Stimulated activated CD8-positive, alpha-beta memory T cell treated with anti-CD3 and anti-CD28 coated beads, Interleukin-4, amount 100 ng/mL, for 1 hour (primary cell): ENCODE data around the gene SLC9A2.

ENCODE experiments used
- DNase-seq, 2 donors: peaks; one replicate each; pipeline ENCODE4 v3.0.0-alpha.2; 2020; ENCODE audit warnings: low read depth in 2 of 2, low spot score in 1 of 2

The SLC9A2 gene

DNA sequence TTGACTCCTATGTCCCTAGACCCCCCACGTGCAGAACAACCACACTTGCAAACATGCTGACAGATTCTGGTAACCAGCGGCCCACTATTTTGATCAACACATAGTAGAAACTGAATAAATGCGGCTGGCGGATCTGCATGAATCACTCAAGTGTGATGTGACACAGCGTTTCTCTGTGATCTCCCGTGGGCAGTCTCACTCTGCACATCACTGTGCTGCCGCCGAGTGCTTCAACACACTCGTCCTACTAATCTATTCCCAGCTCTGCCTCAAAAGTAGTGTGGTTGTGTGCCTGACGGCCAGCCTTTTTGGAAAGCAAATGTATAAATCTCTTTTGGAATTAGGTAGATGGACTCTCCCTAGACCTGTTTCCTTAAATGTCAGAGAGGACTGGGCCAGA is 105.2 kb downstream of the SLC9A2 start:
- DNase-seq, result no peak

DNA sequence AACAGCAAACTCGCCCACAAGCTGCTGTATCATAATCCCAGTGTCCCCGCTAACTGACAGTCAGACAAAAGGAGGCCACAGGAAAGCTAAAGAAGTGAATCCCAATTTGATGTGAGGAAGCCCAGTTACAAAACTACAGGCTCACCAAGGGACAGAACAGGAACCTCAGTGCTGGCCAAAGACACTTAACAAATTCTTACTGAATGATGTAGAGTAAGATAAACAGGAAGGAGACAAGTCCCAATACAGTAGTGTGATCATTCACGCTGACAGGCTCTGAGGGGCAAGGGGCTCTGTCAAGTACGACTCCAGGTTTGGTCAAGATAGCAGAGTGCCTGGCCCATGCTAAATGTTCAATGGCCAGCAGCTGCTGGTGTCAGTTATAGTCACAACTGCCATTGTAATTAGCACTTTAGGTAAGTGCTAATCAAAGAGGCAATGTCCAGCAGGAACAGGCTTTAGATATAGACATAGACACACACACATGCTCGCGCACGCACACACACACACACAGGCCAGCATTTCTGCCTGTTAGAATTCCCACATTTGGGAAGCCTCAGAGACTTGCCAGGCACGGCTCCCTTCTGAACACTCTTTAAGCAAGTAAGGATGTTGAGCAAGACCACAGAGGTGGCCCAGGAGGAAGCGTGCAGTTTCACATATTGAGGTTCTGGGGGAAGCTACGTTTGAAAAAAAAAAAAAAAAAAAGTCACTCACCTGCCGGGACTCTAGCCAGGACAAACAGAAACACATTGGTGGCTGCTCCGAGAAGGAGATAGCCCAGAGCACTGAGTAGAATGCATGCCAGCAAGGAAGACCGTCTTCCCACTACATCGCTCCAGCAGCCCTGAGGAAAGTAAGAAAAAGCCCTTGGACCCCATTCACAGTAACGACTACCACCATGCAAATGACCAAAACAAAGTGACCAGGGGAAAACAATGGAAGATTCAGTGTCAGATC is 107.1 kb downstream of the SLC9A2 start:
- DNase-seq, result no peak

DNA sequence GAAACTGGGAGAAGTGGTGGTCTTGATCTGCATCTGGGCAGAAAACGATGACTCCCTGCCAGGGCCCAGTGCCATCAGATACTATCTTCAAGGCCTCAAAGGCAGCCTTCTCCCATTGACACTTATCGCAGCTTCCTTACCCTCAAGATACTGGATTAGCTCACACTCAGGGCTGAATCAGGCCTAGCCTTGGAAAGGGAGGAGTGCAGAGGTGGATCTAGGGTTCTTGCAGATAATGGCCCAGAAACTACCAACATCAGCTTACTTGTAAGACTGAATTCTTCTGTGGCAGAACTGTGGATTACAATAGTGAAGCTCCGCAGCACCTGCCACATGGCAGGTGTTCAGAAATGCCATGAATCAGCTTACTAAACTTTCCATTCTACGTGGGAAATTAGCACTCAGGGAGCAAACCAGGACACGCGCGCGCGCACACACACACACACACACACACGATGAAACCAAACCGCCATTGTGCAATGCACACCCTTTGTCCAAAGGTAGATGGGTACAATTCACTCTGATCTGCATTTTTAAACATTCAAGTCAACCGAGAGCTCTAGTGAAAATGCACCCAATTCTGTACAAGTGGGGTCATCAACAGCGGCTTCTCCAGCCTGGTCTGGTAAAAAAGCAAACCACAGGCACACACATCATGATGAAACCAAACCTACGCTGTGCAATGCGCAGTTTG is 116.2 kb downstream of the SLC9A2 start:
- DNase-seq, result no peak

DNA sequence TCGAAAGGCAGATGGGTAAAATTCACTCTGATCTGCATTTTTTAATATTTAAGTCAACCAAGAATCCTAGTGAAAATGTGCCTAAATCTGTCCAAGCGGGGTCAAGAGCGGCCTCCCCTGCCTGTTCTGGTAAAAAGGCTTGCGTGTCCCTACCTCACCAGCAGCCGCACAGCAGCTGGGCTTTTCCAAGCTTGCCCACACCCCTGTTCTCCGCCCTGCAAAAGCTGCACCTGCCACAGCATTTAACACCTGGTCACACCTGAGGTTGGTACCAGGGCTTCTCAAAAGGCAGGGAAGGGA is 116.7 kb downstream of the SLC9A2 start:
- no peak for DNase-seq

DNA sequence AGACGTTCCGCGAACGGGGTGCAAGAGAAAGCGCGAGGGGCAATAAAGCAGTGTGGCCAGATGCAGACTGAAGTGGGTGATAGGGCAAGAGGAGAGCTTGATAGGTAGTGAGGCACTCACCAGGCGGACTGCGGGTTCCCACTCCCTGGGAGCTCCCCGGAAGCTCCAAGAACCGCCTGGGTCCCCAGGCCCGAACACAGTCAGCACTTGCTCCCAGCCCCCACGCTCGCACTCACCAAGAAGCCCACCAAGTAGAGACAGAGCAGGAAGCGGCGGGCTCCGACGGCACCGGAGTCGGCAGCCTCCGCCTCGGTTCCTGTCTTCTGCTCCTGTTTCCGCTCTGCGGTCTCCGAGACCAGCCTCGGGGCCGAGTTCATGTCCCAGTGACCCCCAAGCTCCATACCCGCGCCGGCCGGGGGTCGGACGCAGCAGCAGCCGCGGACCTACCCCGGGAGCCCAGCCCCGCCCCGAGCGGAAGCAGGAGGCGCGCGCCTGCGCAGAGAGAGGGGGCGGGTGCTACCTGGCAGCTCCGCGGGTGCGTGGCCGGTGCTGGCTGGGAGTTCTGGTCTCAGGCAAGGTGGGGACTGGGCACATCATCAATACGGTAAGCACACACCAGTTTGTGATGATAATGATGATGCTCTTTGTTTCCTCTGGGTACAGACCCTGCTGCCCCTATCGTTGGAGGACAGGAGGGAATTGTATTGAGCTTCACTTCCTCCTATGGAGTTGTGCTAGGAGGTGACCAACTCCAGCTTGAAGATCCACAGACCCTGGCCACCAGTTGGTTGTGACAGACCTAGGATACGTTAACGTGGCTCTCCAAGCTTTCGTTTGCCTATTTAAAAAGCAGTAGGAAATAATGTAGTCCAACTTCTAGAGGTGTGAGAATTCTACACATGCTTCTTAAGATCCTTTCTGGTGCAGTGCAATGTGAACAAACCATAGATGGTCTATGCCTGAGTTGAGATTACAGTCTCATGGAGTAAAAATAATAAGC is 117.4 kb downstream of the SLC9A2 start:
- peak; percentile 64 to 74 for DNase-seq

DNA sequence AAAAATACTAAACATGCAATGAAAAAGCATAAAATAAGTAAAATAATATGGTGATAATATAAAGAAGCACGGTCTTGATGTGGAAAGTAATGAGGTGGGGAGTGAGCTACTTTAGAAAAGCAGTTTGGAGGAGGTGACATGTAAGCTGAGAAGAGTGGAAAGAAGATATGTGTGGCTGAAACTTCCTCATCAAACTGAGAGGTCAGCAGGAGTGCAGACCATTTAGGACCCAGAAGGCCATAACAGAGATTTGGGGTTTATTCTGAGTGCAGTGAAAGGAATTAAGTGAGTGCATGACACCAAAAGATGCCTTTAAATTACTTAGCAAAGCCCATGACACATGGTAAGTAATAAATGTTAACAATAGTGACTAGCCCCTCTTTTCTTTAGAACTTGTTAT is 118.1 kb downstream of the SLC9A2 start:
- DNase-seq, result no peak

DNA sequence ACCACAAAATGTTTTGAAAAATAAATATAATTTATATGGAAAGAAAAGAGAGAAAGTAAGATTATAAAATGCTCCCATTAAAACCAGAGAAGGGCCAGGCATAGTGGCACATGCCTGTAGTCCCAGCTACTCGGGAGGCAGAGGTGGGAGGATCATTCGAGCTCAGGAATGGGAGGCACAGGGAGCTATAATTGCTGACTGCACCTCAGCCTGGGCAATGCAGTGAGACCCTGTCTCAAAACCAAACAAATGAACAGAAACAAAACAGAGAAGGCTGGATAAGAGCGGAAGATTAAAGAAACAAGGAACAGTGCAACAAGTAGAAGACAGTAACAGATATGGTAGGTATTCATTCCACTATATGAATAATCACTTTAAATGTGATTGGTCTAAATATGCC is 123.9 kb downstream of the SLC9A2 start:
- no peak for DNase-seq

DNA sequence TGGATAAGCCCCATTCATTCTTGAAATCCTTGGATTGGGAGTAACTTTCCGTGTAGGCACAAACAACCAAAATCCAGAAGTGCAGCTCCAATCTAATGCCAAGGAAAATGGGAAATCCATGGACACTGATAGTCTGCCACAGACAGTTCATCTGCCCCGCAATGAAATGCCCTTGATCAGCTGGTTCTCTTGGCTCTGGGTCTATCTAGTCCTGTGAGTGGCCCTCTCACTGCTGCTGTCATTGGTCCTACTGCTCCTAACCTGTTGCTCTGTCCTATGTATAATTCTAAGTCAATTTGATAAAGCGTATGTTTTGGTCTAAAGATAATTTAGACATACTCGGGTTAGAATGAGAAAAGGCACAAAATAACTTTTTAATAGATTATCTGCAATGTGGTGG is 128.8 kb downstream of the SLC9A2 start:
- no peak for DNase-seq

DNA sequence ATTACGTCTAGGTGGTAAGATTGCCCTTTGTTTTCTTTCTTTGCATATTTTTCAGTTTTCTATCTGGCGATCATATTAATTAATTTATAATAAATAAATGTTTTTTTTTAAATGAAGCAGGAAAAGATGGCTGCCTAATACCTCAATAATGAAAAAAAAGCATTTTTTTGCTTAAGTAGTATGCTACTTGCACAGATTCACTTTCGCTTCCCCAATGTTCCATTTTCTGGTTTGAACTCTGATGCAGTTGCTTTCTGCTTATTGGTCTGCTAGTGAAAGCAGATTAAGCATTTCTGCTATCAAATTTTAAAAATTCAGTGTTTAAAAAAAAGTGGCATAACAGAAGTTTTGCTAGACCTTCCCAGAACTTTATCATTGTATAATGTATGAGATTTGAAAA is 130.6 kb downstream of the SLC9A2 start:
- no peak for DNase-seq

DNA sequence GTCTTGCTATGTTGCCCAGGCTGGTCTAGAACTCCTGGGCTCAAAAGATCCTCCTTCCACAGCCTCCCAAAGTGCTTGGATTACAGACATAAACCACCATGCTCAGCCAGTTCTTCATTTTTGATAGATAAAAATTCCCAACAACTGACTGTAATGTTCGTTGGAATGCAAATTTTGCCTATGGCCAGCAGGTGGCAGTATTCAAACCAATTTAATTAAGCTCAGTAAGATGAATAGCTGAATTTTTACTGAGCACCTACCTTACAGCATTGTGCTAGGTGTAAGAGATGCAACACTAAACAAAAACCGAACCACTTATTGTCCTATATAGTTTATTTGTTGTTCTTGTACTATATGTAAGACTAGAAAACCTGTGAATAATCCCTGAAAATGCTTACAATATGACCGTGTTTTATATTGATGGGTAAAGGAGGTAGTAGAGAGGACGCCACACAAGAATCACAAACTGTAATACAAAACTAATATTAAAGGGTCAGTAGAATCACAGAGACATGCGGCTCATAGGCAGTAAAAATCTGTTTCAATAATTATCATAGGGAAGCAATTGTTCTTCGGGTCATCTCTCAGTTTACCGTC is 134.3 kb downstream of the SLC9A2 start:
- peak in 1 of 2 donors; percentile 12 for DNase-seq

DNA sequence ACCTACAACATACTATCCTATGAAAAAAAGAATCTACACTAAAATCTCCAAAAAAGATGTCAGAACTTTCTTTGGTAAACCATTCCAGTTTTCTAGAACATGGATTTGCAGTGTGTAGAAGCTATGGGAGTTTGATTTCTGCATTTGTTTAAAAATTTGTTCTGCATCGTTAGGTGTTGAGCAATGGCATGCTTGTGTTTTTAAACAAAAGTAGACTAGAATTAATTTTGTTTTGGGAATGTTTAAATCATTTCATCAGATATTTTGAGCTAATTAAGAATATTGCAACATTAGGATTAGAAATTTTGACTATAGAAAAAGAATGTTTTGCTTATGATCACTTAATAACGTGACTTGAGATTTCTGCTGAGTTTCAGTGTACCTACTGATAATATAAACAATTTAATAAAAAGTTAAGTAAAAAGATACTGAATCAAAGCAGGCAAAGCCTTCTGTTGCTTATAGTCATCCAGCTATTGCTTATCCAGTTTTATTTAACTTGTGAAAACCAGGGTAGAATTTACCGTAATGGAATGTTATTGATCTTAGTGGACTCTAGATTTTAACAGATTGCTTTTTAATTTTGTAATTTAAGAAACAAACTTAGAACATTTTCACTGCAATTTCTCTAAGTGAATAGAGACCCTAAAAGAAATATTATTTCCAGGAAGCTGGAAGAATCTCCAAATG is 135.2 kb downstream of the SLC9A2 start:
- no peak for DNase-seq

DNA sequence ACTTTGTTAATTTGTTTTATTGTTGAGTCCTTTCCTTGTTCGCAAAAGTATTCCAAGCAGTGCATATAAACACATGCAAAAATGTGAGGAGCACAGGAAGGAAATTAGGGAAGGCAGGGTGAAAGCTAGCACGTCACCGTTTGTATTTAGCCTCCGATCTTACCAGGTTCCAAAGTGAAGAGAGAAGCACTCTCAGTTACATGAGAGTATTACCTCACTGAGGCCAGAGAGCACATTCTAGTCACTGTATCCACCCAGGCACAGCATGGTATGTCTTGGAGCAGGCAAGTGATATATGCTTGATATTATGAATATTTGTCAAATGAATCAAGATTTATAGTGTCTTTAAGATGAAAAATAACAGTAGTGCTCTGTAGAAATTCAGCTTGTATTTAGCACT is 135.9 kb downstream of the SLC9A2 start:
- no peak for DNase-seq

DNA sequence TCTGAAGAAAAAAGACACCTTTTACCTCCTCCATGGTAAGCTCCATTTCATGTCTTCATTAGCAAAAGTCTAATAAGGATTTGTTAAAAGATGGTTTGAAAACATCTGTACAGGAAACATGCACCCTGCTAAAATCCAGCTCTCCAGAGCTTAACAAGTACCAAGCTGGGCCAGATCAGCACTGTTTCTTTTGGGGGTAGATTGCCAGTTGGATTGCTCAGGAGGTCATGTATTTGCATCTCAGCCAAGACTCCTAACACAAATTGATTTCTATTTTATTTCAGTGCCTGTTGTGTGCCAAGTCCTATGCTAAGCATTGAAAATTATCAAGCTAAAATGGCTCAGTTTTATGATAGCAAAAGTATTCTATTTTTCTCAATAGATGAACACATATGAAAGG is 139.1 kb downstream of the SLC9A2 start:
- DNase-seq, result no peak
